PC-3 (cell line): ENCODE data around the gene PIGK.
"Not testable (repeated sequence)": the region's sequence is repeated elsewhere in the genome, so short reads cannot be mapped to it uniquely, and the experiment has no call there.

Source experiments
- EZH2phosphoT487 ChIP-seq: fragments of 300-600 bp; sonication (generic); IDR thresholded peaks from 2 replicates; pipeline ENCODE4 v1.6.1; 2018; ENCODE audit warnings: mild to moderate bottlenecking, antibody characterized with exemption, low read length, borderline replicate concordance
- TF ChIP-seq, protein P1 (sequence below): fragments of 300-600 bp; sonication (generic); conservative IDR thresholded peaks from 2 replicates; pipeline ENCODE4 v1.5.1; 2017; ENCODE audit warnings: antibody characterized with exemption, low read depth, mild to moderate bottlenecking, low read length

GRCh38 chr1:77159706-77160105 lies 59.5 kb downstream of the PIGK start:
- TF ChIP-seq, protein P1, sequence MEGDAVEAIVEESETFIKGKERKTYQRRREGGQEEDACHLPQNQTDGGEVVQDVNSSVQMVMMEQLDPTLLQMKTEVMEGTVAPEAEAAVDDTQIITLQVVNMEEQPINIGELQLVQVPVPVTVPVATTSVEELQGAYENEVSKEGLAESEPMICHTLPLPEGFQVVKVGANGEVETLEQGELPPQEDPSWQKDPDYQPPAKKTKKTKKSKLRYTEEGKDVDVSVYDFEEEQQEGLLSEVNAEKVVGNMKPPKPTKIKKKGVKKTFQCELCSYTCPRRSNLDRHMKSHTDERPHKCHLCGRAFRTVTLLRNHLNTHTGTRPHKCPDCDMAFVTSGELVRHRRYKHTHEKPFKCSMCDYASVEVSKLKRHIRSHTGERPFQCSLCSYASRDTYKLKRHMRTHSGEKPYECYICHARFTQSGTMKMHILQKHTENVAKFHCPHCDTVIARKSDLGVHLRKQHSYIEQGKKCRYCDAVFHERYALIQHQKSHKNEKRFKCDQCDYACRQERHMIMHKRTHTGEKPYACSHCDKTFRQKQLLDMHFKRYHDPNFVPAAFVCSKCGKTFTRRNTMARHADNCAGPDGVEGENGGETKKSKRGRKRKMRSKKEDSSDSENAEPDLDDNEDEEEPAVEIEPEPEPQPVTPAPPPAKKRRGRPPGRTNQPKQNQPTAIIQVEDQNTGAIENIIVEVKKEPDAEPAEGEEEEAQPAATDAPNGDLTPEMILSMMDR, result not testable (repeated sequence)
- TF ChIP-seq EZH2phosphoT487, result not testable (repeated sequence)
